ENCODE measurements around the gene DOCK6.
A peak's percentile ranks its signal among the peaks of the same experiment; 100 is the strongest.

Gene DOCK6

GRCh38 chr19:11265785-11266236 lies 3.5 kb upstream of the DOCK6 start:
- DNase-seq = no peak
- Mint-ChIP-seq H3K9me3 (no peaks in the 10 kb centered on the region), H3K36me3 (no peaks in the 10 kb centered on the region), H3K27ac (no peak overlapping the region), H3K4me1 (peaks cover 3% of the 10 kb centered on the region), H3K4me3 (no peak overlapping the region), H3K27me3 (peaks cover 98% of the 10 kb centered on the region)
- CTCF ChIA-PET = interaction anchor here (0.9 kb wide), 2 partner anchors 21 to 36 kb away, joined by 3 read pairs; no protein-coding TSS in a partner anchor

DNA sequence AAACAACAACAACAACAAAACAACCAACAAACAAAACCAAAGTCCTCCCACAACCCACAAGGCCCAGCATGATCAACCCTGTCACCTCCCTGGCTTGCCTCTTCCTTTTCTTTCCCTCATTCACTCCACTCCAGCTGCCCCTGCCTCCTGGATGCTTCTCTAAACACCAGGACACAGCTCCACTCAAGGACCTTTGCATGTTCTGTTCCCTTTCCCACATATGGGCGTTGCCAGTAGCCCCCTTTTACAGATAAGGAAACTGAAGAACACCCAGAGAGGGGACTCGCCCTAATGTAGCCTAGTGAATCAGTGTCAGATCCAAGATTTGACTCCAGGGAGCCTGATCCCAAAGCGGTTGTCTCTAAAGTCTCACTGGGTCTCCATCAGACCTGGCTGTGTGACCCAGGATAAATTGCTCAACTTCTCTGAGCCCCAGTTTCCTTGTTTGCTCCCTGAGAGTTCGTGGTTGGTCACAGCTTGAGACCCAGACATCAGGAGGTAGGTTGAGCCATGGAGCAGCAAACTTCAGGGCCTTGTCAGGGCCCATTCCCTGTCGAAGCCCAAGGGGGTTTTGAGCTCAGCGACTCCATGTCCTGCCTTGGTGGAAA lies 3.0 kb upstream of the DOCK6 start:
- Mint-ChIP-seq H3K27ac (no peak overlapping the region), H3K4me3 (no peak overlapping the region), H3K4me1 (peaks cover 3% of the 10 kb centered on the region), H3K27me3 (peaks cover 98% of the 10 kb centered on the region), H3K9me3 (no peaks in the 10 kb centered on the region), H3K36me3 (no peaks in the 10 kb centered on the region)
- CTCF ChIA-PET = interaction anchor here (0.9 kb wide), 1 partner anchor 21 kb away, joined by 3 read pairs; no protein-coding TSS in a partner anchor
- DNase-seq = no peak

- DNase-seq = no peak
- Mint-ChIP-seq H3K4me3 (no peak overlapping the region), H3K9me3 (no peaks in the 10 kb centered on the region), H3K36me3 (no peaks in the 10 kb centered on the region), H3K27ac (no peak overlapping the region), H3K4me1 (peaks cover 3% of the 10 kb centered on the region), H3K27me3 (peaks cover 97% of the 10 kb centered on the region)
- CTCF ChIA-PET = no interaction called here
Measured at GRCh38 chr19:11264452-11265176, 2.3 kb upstream of the DOCK6 start.

DNA sequence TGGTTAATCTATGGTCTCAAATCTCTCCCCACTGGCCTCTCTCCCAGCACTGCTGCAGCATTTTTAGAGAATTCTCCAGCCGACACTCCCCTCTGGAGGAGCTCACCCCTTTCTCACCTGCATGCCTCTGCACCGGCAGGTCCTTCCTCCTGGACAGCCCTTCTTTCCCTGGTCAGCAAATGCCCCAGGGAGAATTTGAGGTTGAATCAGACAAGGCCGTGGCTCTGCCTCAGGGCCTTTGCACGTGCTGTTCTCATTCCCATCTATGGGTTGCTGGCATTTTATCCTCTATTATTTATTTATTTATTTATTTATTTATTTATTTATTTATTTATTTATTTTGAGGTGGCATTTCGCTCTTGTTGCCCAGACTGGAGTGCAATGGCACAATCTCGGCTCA lies 1.4 kb upstream of the DOCK6 start:
- Mint-ChIP-seq H3K36me3 (no peaks in the 10 kb centered on the region), H3K4me1 (peaks cover 3% of the 10 kb centered on the region), H3K27me3 (peaks cover 92% of the 10 kb centered on the region), H3K27ac (no peak overlapping the region), H3K4me3 (no peak overlapping the region), H3K9me3 (no peaks in the 10 kb centered on the region)
- no peak for DNase-seq
- CTCF ChIA-PET = no interaction called here

GRCh38 chr19:11261431-11261970 lies 823 bp downstream of the DOCK6 start:
- no peak overlapping the region for H3K4me3 Mint-ChIP-seq
- no peak overlapping the region for H3K27ac Mint-ChIP-seq
- CTCF ChIA-PET = interaction anchor here (1.1 kb wide), 1 partner anchor 19 kb away, joined by 3 read pairs; no protein-coding TSS in a partner anchor
- H3K36me3 Mint-ChIP-seq = no peaks in the 10 kb centered on the region
- DNase-seq = no peak
- peaks cover 3% of the 10 kb centered on the region for H3K4me1 Mint-ChIP-seq
- H3K27me3 Mint-ChIP-seq = peaks cover 76% of the 10 kb centered on the region
- H3K9me3 Mint-ChIP-seq = no peaks in the 10 kb centered on the region

DNA sequence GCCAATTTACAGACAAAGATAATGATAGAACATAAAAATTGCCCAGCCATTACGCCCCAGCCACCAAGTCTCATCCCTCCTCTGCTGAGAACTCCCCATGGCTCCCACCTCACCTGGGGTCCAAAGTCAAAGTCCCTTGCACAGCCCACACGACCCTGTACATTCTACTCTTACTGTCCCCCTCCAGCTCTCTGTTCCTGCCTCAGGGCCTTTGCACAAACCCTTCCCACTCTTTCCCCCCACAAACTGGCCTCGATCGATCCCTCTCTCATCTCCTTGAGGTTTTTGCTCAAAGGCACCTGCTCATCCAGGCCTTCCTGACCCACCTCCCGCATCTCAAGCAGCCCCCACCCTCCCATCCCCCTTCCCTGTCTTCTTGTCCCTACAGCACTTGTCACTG lies 1.3 kb downstream of the DOCK6 start:
- no peak overlapping the region for H3K27ac Mint-ChIP-seq
- H3K4me3 Mint-ChIP-seq = peak overlapping the region; percentile 21
- peaks cover 76% of the 10 kb centered on the region for H3K27me3 Mint-ChIP-seq
- CTCF ChIA-PET = no interaction called here
- H3K9me3 Mint-ChIP-seq = no peaks in the 10 kb centered on the region
- H3K36me3 Mint-ChIP-seq = no peaks in the 10 kb centered on the region
- DNase-seq = no peak
- H3K4me1 Mint-ChIP-seq = peaks cover 3% of the 10 kb centered on the region

DNA sequence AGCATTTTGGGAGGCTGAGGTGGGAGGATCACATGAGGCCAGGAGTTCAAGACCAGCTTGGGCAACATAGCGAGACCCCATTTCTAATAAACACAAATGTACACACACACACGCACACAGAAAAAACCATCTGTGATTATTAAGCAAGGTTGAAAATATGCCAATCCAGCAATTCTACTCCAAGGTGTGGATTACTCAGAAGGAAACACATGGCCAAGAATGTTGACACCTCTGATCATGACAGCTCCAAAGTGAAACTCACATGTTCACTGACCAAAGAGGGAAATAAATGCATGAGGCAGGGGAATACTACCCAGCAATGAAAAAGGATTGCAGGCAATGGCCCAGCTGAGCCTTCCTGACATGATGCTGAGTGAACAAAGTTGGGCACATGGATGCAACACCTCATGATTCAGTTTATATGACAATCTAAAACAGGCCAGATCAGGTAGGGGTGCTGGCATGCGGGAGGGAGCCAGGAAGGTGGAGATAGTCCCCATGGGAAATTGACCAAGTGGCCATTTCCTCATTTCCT lies 4.4 kb downstream of the DOCK6 start:
- no peaks in the 10 kb centered on the region for H3K9me3 Mint-ChIP-seq
- H3K27ac Mint-ChIP-seq = no peak overlapping the region
- peaks cover under 1% of the 10 kb centered on the region for H3K4me1 Mint-ChIP-seq
- CTCF ChIA-PET = no interaction called here
- peaks cover 75% of the 10 kb centered on the region for H3K27me3 Mint-ChIP-seq
- H3K4me3 Mint-ChIP-seq = no peak overlapping the region
- no peaks in the 10 kb centered on the region for H3K36me3 Mint-ChIP-seq
- DNase-seq = no peak

GRCh38 chr19:11256189-11256588 lies 6.1 kb downstream of the DOCK6 start:
- no peak for DNase-seq
- H3K27me3 Mint-ChIP-seq = peaks cover 69% of the 10 kb centered on the region
- no peaks in the 10 kb centered on the region for H3K4me1 Mint-ChIP-seq
- H3K27ac Mint-ChIP-seq = no peak overlapping the region
- CTCF ChIA-PET = interaction anchor here (1.3 to 1.5 kb wide), 2 partner anchors 14 to 127 kb away, joined by 3 to 4 read pairs; no protein-coding TSS in a partner anchor
- H3K9me3 Mint-ChIP-seq = no peaks in the 10 kb centered on the region
- no peaks in the 10 kb centered on the region for H3K36me3 Mint-ChIP-seq
- H3K4me3 Mint-ChIP-seq = no peak overlapping the region

DNA sequence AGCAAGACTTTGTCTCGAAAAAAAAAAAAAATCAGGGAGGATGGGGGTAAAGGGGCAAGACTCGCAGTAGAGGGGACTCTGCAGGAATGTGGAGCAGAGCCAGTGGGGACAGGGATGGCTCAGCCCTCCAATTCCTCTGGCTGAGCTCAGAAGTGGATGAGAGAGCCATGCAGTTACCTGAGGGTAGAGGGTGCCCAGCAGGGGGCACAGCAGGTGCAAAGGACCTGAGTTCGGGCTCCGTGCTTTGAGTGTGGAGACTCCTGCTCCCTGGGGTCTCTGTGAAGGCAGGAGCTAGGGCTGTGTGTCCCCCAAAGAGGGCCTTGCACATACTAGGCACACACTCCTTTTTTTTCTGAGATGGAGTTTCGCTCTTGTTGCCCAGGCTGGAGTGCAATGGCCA lies 7.7 kb downstream of the DOCK6 start:
- H3K36me3 Mint-ChIP-seq = no peaks in the 10 kb centered on the region
- no peak overlapping the region for H3K4me3 Mint-ChIP-seq
- no peak for DNase-seq
- no peaks in the 10 kb centered on the region for H3K9me3 Mint-ChIP-seq
- peaks cover 54% of the 10 kb centered on the region for H3K27me3 Mint-ChIP-seq
- CTCF ChIA-PET = interaction anchor here (0.7 to 1.5 kb wide), 2 partner anchors 12 to 83 kb away, joined by 3 to 4 read pairs; no protein-coding TSS in a partner anchor
- no peak overlapping the region for H3K27ac Mint-ChIP-seq
- no peaks in the 10 kb centered on the region for H3K4me1 Mint-ChIP-seq

DNA sequence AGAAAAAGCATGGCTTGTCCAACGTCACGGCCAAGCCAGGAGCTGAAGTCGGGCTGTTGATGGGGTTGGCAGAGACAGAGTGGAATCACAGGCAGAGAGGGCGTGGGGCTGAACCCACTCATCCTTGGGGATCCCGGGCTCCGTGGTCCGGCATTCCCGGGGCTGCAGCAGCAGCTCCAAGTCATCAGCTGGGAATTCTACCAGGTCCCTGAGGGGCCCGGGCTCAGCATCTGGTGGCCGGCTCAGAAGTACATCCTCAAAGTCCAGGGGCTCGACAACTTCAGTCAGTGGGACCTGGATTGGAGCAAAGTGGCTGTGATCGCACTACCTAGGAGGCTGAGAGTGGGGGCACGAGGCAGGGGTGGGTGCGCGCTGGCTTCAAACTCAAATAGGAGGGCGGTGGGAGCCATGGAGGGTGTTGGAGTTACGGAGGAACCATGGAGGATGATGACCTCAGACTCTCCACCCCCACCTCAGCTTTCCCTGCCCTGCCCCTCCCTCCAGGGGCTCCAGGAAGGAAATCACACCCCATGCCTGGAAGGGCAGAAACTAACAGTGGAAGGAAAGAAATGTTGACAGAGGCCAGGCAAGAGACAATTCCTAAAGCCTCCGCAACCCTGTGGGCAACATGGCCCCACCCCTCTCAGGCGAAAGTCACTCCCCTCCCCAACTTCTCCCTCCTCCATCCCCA lies 9.5 kb downstream of the DOCK6 start:
- peaks cover 47% of the 10 kb centered on the region for H3K27me3 Mint-ChIP-seq
- CTCF ChIA-PET = no interaction called here
- no peak for DNase-seq
- no peak overlapping the region for H3K27ac Mint-ChIP-seq
- H3K4me1 Mint-ChIP-seq = no peaks in the 10 kb centered on the region
- no peaks in the 10 kb centered on the region for H3K36me3 Mint-ChIP-seq
- H3K9me3 Mint-ChIP-seq = no peaks in the 10 kb centered on the region
- H3K4me3 Mint-ChIP-seq = no peak overlapping the region

- no peak for DNase-seq
- Mint-ChIP-seq H3K4me1 (no peaks in the 10 kb centered on the region), H3K9me3 (no peaks in the 10 kb centered on the region), H3K27ac (no peak overlapping the region), H3K4me3 (no peak overlapping the region), H3K27me3 (peaks cover 53% of the 10 kb centered on the region), H3K36me3 (no peaks in the 10 kb centered on the region)
- CTCF ChIA-PET = no interaction called here
Measured at GRCh38 chr19:11251650-11252314, 10.5 kb downstream of the DOCK6 start.

DNA sequence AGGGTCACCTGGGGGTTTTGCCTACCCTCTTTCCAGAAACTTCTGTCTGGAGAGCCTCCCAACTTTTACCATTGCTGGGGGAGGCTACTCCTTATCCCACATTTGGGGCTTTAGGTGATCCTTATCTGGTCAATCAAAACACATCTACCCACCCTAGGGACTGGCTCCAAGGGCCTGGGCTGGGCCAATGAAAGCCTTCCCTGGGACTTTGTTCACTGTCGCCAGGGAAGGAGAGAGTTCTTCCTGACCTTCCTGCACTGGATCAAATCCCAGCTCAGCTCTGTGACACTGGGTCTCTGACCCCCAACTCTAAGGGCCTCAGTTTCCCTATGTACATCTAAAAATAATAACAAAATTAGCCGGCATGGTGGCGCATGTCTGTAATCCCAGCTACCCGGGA lies 11.1 kb downstream of the DOCK6 start:
- no peaks in the 10 kb centered on the region for H3K36me3 Mint-ChIP-seq
- H3K9me3 Mint-ChIP-seq = no peaks in the 10 kb centered on the region
- no peaks in the 10 kb centered on the region for H3K4me1 Mint-ChIP-seq
- H3K27ac Mint-ChIP-seq = no peak overlapping the region
- no peak overlapping the region for H3K4me3 Mint-ChIP-seq
- CTCF ChIA-PET = no interaction called here
- peaks cover 53% of the 10 kb centered on the region for H3K27me3 Mint-ChIP-seq
- no peak for DNase-seq

DNA sequence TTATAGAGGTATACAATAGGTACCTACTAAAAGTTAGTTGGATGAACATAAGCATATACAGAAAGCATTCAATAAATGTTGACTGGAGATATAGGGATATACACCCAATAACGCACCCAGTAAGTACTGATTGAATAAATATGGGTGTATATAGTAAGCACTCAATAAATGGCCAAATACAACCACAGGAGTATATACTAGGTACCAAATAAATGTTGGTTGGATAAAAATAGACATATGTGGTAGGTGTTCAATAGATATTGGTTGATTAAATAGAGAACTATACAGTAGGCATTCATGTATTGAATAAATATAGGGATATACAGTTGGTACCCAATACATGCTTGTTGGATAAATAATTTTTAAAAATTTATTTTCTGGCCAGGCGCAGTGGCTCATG lies 13.5 kb downstream of the DOCK6 start:
- H3K27ac Mint-ChIP-seq = no peak overlapping the region
- no peaks in the 10 kb centered on the region for H3K9me3 Mint-ChIP-seq
- no peak for DNase-seq
- H3K36me3 Mint-ChIP-seq = no peaks in the 10 kb centered on the region
- CTCF ChIA-PET = no interaction called here
- H3K4me1 Mint-ChIP-seq = peaks cover under 1% of the 10 kb centered on the region
- H3K27me3 Mint-ChIP-seq = peaks cover 48% of the 10 kb centered on the region
- H3K4me3 Mint-ChIP-seq = no peak overlapping the region

- DNase-seq = no peak
- Mint-ChIP-seq H3K4me3 (no peak overlapping the region), H3K27me3 (peaks cover 49% of the 10 kb centered on the region), H3K9me3 (no peaks in the 10 kb centered on the region), H3K27ac (no peak overlapping the region), H3K4me1 (peaks cover 6% of the 10 kb centered on the region), H3K36me3 (no peaks in the 10 kb centered on the region)
- CTCF ChIA-PET = interaction anchor here (0.6 kb wide), 1 partner anchor 196 kb away, joined by 3 read pairs; no protein-coding TSS in a partner anchor
Measured at GRCh38 chr19:11247934-11248333, 14.4 kb downstream of the DOCK6 start.

All from activated naive CD4-positive, alpha-beta T cell treated with anti-CD3 and anti-CD28 coated beads, Interleukin-2, amount 10 ng/mL, durations not matched to agents 7 days and 5 days (primary cell).